DND-41 (cell line): Measurements from ENCODE around the gene LAMB3.

Experiments
- ATAC-seq: fragments of 200-7000 bp; cut with Tn5 transposase; 3 replicates; pipeline ENCODE4 v1.9.1; 2021; ENCODE audit warnings: low read depth; ENCODE audit not compliant: insufficient read depth
- DNase-seq: peaks from one replicate; pipeline ENCODE4 v3.0.0-alpha.2; 2020
- H2AFZ ChIP-seq: 2 replicates; pipeline ENCODE4 v1.6.0; 2012; ENCODE audit warnings: low read depth, low read length
- H3K27ac ChIP-seq: 2 replicates; pipeline ENCODE4 v1.5.1; 2012; ENCODE audit warnings: low read length, inconsistent platforms
- H3K27me3 ChIP-seq: fragments of 200-600 bp; sonication (generic); 2 replicates; pipeline ENCODE4 v1.6.0; 2012; ENCODE audit warnings: low read length, mild to moderate bottlenecking, inconsistent platforms; ENCODE audit not compliant: insufficient read depth, poor library complexity
- H3K36me3 ChIP-seq: 2 replicates; pipeline ENCODE4 v1.5.1; 2012; ENCODE audit warnings: low read length, inconsistent platforms; ENCODE audit not compliant: insufficient read depth
- H3K4me1 ChIP-seq: 2 replicates; pipeline ENCODE4 v1.5.1; 2012; ENCODE audit warnings: mild to moderate bottlenecking, low read length; ENCODE audit not compliant: insufficient read depth
- H3K4me2 ChIP-seq: 2 replicates; pipeline ENCODE4 v1.6.0; 2012; ENCODE audit warnings: mild to moderate bottlenecking, moderate library complexity, low read length, inconsistent platforms; ENCODE audit not compliant: insufficient read depth
- H3K4me3 ChIP-seq, 2 experiments: fragments of 200-600 bp in 1 of 2; shearing (Covaris generic) in 1 of 2; 2 replicates each; pipeline ENCODE4 v1.5.1; 2012 to 2016; ENCODE audit warnings: inconsistent platforms in 2 of 2, low read length in 2 of 2, mild to moderate bottlenecking in 2 of 2, low read depth in 1 of 2, moderate library complexity in 1 of 2
- H3K79me2 ChIP-seq: 2 replicates; pipeline ENCODE4 v1.6.0; 2012; ENCODE audit warnings: low read length, inconsistent platforms; ENCODE audit not compliant: insufficient read depth
- H3K9ac ChIP-seq: 2 replicates; pipeline ENCODE4 v1.6.0; 2012; ENCODE audit warnings: low read depth, mild to moderate bottlenecking, inconsistent platforms, low read length, moderate library complexity
- H3K9me3 ChIP-seq: 2 replicates; pipeline ENCODE4 v1.5.1; 2012; ENCODE audit warnings: low read length, moderate library complexity, mild to moderate bottlenecking, inconsistent platforms; ENCODE audit not compliant: insufficient read depth, severe bottlenecking
- H4K20me1 ChIP-seq: 2 replicates; pipeline ENCODE4 v1.6.0; 2012; ENCODE audit warnings: low read length; ENCODE audit not compliant: insufficient read depth
- CTCF ChIP-seq: IDR thresholded peaks from 2 replicates; pipeline ENCODE4 v1.5.1; 2012; ENCODE audit warnings: borderline replicate concordance, low read length, moderate library complexity, mild to moderate bottlenecking; ENCODE audit not compliant: poor library complexity, severe bottlenecking; ENCODE audit errors: extremely low read depth
- EZH2 ChIP-seq: IDR thresholded peaks from 3 replicates; pipeline ENCODE4 v1.6.1; 2012; ENCODE audit warnings: borderline replicate concordance, low read depth, mild to moderate bottlenecking, moderate library complexity, low read length, inconsistent platforms; ENCODE audit not compliant: severe bottlenecking

Gene LAMB3

GRCh38 chr1:209570743-209571142 is 81.5 kb downstream of the LAMB3 start:
- no peaks in the 10 kb centered on the region for H3K9me3 ChIP-seq
- peaks cover 16% of the 10 kb centered on the region for H3K27me3 ChIP-seq
- DNase-seq (no peak), ATAC-seq (no peak)
- H3K79me2 ChIP-seq = no peaks in the 10 kb centered on the region
- no peak overlapping the region for H2AFZ ChIP-seq
- H3K4me3 ChIP-seq = no peak overlapping the region
- TF ChIP-seq EZH2 = no peak
- TF ChIP-seq CTCF = no peak
- H3K4me2 ChIP-seq = no peak overlapping the region
- peaks cover 4% of the 10 kb centered on the region; the same call in 1 of the 2 replicates for H3K4me1 ChIP-seq
- H3K27ac ChIP-seq = no peak overlapping the region
- H3K36me3 ChIP-seq = no peaks in the 10 kb centered on the region
- no peak overlapping the region for H3K9ac ChIP-seq
- no peaks in the 10 kb centered on the region for H4K20me1 ChIP-seq

GRCh38 chr1:209569455-209570207 is 82.6 kb downstream of the LAMB3 start:
- Histone ChIP-seq H3K36me3 (no peaks in the 10 kb centered on the region), H2AFZ (peak overlapping the region; percentile 26; the same call in 1 of the 2 replicates), H3K27ac (no peak overlapping the region), H3K27me3 (peaks cover 23% of the 10 kb centered on the region), H3K9ac (no peak overlapping the region), H4K20me1 (no peaks in the 10 kb centered on the region), H3K79me2 (no peaks in the 10 kb centered on the region), H3K4me3 (no peak overlapping the region), H3K4me2 (peak overlapping the region; percentile 37; the same call in 1 of the 2 replicates), H3K4me1 (peaks cover 4% of the 10 kb centered on the region; the same call in 1 of the 2 replicates), H3K9me3 (no peaks in the 10 kb centered on the region)
- peak; percentile 71 for DNase-seq
- ATAC-seq = peak; percentile 72
- TF ChIP-seq EZH2 = no peak
- TF ChIP-seq CTCF = peak; percentile 80

GRCh38 chr1:209567698-209568175 is 84.5 kb downstream of the LAMB3 start:
- Histone ChIP-seq H3K36me3 (no peaks in the 10 kb centered on the region), H3K4me3 (no peak overlapping the region), H2AFZ (no peak overlapping the region), H3K79me2 (no peaks in the 10 kb centered on the region), H3K27me3 (peaks cover 19% of the 10 kb centered on the region), H3K4me2 (no peak overlapping the region), H3K9me3 (no peaks in the 10 kb centered on the region), H3K4me1 (peaks cover 4% of the 10 kb centered on the region; the same call in 1 of the 2 replicates), H4K20me1 (no peaks in the 10 kb centered on the region), H3K9ac (no peak overlapping the region), H3K27ac (no peak overlapping the region)
- DNase-seq = no peak
- no peak for ATAC-seq
- TF ChIP-seq EZH2 (no peak), CTCF (no peak)
